ENCODE results near the gene OSBPL3.

DNA sequence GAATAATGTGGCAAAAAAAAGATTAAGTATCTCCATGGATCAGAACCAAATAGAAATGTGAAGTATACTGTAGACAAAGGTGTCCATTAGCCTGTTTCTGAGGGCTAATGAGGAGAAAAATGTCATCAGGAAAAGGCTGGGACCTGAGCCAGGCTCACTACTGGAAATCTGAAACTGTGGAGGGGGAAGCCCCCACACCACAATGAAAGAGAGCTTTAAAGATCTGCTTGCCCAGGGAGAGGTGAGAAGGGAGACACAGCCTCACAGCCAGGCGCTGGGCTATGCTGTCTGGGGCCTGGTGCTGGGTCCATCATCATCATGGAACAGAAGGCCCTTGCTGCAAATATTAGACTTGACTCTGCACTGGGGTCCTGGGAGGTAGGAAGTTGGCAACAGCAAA, 90.4 kb downstream of the OSBPL3 start:
- TF ChIP-seq EZH2phosphoT487 (IDR thresholded peaks at IDR 0.05) = no peak
- TF ChIP-seq, protein P1, sequence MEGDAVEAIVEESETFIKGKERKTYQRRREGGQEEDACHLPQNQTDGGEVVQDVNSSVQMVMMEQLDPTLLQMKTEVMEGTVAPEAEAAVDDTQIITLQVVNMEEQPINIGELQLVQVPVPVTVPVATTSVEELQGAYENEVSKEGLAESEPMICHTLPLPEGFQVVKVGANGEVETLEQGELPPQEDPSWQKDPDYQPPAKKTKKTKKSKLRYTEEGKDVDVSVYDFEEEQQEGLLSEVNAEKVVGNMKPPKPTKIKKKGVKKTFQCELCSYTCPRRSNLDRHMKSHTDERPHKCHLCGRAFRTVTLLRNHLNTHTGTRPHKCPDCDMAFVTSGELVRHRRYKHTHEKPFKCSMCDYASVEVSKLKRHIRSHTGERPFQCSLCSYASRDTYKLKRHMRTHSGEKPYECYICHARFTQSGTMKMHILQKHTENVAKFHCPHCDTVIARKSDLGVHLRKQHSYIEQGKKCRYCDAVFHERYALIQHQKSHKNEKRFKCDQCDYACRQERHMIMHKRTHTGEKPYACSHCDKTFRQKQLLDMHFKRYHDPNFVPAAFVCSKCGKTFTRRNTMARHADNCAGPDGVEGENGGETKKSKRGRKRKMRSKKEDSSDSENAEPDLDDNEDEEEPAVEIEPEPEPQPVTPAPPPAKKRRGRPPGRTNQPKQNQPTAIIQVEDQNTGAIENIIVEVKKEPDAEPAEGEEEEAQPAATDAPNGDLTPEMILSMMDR (IDR thresholded peaks at IDR 0.05) = no peak

All from neural progenitor cell (in vitro differentiated cells).